GM19035 (cell line): ENCODE results near the gene BRWD1.

Source experiments
- ATAC-seq: cut with Tn5 transposase; IDR thresholded peaks from one replicate; pipeline ENCODE4 v1.9.1; 2021; ENCODE audit not compliant: unreplicated experiment

BRWD1 gene

DNA sequence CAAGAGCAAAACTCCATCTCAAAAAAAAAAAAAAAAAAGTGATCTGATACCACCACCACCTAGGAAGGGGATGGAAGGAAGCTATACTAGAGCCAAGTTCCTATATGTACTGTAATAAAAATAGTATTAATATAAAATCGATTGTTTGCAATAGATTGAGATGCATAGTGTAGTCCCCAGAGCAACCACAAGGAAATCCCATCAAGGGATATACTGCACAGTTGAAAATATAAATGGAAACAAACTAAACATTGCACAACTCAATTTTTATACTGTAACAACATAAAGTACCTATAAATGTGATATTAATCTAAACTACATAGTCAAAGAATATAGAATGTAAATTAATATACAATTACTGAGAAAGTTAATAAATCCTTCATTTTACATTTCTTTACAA, 109.3 kb downstream of the BRWD1 start:
- no peak for ATAC-seq

DNA sequence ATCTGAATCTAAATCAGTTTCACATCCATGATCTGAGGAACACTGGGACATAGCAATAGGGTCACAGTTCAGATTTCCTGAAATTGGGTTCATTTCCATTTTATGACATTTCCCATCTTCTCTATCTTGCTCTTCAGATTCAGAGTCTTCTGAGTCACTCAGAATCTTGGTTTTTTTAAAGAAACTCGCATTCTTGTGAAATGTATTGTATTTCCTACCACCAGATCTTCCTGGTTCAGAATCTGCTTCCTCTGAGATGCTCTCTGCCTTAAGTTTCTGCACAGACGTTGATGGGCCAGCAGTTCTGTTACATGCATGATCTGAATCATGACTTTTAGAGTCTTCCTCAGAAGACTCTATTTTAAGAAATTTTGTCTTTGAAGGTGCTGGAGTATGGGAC, 114.6 kb downstream of the BRWD1 start:
- ATAC-seq, result no peak

DNA sequence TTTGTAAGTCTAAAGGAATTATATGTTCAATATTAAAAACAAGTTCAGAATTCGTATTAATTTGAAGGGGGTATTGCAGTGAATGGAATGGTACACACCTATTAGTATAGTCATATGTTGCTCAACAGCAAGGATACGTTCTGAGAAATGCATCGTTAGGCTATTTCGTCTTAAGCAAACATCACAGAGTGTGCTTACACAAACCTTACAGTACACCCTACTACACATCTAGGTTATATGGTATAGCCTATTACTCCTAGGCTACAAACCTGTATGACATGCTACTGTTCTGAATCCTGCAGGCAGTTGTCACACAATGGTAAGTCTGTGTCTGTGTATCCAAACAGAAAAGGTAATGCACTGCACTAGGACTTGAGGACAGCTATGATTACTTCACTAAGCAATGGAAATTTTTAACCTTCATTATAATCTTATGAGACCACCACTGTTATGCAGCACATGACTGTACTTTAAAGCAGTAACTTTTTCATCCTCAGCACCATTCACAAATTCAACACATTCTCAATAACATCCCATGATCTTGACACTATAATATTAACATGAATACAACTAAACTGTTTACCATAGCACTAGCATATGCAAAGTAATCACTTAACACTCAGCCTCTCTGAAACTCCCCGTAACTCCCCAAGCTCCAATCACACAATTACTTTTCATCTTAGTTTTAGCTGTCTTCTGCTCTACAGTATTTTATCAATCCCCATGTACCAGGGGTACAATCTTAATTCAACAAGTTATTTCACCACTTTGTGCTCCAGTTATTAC, 115.8 kb downstream of the BRWD1 start:
- ATAC-seq, result no peak

DNA sequence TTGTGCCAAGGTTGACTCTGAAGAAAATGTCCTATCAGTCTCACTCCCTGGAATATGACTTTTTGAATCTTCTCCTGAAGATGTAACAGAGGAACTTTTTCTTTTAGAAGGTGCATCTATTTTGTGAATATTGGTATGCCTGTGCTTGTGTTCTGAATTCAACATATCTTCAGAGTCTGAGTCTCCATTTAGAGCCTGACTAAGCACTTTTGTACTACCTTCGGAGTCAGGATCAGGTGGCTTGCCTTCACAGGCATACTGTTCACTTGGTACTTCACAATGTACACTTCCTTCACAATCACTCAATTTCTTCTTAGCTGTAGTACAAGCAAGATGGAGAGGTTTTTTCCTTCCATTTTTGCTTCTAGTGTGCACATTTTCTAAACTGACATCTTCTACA, 116.6 kb downstream of the BRWD1 start:
- no peak for ATAC-seq

DNA sequence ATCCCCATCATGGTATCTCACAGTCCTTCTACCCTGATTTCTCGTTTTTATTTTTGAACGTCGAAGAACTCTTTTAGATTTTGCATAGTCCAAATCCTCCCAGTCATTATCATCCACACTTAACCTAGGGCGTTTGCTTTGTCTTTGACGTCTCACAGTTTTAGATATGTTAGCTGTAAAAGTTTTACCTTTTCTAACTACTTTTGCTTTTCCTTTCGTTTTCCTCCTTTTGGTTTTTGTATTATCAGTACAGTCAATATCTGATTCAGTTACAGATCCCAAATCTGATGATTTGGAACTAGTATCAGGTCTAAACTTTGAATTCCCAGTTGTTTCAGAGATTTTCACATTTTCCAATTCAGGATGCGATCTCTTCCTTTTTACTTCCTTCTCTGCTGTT, 117.1 kb downstream of the BRWD1 start:
- no peak for ATAC-seq

DNA sequence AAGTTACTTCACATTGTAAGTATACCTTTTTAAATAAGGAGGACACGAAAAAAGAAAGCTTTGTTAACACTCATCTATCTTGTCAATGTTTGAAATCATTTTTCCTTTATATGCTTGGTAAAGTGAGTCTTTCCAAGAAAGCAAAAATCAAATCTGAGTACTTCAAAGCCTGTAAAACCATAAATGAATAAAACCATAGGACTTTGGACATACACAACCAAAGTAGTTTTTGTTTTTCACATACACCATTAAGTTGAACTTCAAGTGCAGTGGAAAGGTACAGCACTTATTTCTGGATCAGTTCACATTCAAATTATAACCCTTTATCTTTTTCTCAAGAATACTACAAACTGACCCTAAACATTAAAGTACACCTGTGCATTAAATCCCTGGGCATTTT, 120.1 kb downstream of the BRWD1 start:
- no peak for ATAC-seq

DNA sequence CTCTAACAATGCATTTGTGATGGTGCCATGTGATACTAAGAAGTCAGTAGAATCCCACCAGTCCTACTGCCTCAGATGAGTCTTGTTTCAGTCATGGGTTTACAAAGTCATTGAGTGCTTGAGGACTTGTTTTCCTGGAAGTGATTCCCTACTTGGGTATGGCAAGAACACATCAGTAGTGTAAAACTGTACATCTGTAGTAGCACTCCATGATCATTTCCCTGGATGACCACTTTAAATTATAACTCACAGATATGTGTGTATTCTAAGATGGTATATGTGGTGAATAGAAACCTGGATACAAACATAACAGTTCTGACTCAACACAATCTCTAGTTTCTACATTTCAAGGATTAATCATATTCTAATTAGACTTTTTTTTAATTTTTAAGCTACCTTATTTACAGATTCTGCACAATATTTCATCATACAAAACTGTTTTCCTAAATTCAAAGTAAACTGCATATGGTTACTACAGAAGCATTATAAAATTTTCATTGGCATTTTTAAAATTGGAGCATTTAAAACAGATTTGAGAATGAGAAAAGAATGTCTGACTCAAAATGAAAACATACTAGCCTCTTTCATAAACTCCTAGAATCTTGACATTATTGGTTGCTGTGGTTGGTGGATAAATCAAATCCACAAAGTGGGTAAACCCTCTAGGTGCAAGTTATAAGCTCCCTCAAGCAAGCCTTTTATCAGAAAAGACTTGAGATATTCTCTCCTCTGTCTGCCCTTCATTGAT, 123.4 kb downstream of the BRWD1 start:
- no peak for ATAC-seq

DNA sequence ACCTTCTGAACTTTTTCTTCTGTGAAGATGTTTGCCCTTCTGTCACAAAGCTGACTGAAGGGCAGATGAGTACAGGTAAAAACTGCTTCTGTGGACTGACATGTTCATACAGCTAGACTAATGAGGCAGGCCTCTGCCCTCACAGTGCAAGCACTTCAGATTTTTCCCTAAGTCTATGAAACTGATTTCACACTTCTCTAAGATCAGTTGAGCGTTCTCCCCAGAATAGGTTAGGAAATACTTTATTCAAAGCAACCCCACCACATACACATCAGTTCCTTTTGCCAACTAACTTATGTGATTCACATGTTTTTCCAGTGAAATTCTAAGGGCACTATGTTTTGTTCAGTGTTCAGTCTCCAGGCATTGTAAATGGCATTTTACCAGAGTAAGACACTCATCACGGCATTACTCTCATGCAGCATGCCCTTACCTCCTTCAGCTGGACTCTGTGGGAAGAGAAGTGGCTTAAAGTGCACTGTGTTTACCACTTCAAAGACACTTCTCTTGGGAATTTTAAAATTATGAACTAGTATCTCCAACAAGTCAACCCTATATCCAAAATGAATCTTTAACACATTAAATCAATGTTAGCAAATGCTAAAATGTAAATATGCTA, 124.8 kb downstream of the BRWD1 start:
- no peak for ATAC-seq

DNA sequence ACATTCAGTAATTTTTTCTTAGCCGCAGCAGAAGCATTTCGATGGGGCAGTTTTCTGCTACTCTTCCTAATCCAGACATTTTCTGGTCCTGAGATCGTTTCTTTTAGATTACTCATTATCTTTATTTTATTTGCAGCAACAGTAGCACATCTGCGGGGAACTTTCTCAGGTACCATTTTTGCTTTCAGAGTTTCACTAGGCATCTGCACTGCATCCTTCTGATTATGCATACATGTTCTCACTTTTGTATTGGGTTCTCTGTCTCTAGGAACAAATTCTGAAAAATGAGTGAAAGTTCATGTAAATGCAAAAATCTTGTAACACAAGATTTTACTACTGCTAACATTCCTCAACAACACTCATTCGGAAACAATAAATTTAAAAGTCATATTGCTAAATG, 126.3 kb downstream of the BRWD1 start:
- ATAC-seq, result no peak

DNA sequence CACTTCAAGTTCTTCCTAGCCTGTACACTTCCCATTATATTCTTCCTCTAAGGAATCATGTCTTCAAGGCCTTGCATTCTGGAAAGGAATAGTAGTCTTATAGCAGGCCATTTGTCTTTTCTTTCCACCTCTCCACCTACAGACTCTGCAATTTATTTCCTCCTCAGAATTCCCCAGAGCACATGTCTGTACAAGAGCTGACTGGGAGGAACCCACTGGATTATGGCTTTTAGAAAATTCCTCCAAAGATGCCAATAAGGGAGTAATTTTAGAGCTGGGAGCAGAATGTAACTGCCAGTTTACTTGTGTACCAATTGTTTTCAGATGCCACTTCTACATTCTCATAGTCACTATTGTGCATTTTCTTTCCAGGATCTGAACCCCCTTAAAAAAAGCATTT, 126.8 kb downstream of the BRWD1 start:
- no peak for ATAC-seq

DNA sequence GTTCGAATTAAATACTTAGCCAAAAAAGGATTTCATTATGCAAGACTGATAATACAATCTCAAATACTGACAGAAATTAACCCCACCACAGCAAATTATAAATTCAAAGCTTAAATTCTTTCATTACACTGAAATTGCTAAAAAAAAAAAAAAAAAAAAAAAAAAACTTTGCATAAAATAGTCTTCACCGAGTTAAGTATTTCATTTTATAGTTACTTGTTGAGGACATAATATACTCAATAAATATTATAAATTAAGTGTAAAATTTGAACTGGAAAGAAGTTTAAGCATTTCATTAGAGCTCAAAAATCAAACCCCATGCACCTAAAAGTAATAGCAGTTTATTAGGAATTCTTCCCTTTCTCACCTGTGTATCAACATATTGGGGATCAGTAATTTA, 128.3 kb downstream of the BRWD1 start:
- ATAC-seq, result no peak

DNA sequence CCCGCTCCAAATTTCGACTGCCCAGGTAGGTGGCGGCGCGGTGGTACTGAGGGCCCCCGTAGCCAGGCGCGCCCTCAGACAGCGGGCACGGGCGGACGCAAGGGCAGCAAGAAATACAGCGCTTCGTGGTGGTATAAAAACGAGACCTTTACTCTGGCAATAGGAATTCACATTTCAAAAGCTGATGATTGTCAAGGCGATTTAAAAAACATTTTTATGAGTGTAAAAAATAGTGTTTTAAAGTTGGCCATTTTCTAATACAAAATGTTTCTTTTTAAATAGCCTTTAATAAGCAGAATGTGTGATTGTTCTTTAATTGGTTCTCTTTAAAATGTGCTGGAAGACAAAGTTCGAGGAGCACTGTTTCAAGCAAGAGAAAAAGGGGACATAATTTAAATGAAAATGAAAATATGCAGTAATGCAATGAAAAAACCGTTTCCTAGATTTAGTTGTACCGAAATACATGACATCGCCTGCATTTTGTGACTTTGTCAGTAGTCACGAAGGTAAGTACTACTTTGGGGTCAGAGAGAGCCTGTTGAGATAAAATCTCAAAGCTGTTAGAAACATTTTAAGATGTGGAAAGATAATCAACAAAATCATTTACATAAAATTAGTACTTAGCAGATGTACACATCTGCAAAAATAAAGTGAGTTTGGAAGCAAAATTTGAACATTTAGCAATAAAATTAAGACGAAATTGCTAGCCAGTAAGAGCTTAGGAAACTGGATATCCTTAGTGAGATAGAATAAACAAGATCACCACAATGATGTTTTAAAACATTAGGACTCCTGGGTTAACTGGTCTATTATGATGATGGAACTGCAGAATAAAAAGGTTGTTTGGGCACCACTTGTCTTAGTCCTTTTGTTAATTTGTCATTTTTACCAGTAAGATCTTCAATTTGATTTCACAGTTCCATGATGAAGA, 129.1 kb downstream of the BRWD1 start:
- ATAC-seq, result no peak

DNA sequence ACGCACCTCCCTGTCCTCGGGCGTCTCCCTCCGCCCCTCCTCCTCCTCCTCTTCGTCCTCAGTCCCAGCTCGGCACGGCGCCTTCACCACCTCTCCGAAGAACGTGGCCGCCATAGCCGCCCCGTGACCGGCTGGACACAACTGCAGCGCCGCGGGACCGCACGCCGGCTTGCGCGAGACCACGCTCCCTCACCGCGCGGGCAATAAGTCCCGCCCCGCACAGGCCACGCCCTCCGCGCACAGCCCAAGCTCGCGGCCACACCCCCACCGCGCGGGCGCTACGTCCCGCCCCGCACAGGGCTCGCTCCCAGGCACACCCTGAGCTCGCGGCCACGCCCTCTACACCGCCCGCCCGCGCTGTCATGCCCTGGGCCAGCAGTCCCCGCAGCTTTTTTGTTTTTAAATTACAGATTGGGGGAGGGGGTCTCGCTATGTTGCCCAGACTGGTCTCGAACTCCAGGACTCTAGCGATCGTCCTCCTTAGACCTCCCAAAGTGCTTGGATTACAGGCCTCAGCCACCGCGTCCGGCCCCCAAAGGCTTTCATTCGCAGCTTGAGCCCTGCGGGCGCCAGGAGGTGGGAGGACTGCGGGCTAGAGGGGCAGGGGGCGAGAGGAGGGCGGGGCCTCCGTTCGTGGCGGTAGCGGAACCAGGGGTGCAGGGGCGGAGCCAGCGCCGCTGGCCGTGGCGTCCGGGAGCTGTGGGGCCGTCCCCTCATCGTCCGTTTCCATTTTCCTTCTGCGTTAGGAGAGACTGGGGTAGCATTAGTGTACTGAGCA, 130.0 kb downstream of the BRWD1 start, which contains the start of gene PSMG1:
TSS of gene PSMG1 (minus strand) at position 180 of the 778 bp plus-strand sequence. CDS start at position 114, 66 bp downstream.
- peak; percentile 83 for ATAC-seq

DNA sequence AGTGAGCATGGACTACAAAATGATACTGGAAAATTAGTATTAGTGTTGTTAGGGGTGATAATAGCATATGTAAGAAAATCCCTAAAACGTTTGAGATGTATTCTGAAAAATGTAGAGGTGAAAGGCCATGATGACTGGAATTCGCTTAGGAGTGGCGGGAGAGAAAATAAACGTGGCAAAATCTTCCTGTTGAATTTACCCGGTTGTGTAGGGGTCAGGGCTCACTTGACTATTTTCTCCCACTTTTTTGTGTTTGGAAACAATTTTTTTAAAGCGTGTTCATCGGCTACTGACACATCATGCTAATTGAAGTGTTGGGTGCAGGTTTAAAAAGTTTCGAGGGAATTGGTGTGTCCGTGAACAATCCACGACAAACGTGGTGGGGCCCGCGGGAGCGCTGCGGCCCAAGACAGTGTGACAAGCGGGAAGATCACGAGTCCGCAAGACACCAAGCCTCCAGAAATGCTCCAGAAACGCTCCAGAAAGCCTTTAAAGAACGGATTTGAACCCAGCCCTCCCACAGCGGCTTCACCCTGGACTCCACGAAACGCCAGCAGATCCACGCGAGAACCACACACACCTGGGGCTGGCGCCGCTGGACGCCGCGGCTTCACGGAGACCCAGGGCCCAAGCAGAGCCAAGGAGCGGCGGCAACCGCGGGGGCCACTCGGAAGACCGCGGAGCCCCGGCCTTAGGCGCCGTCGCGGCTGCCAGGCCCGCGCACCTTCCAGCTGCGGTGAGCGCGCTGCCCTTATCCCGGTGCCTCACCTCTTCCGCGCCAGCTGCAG, 130.8 kb downstream of the BRWD1 start:
- peak; percentile 1 for ATAC-seq

DNA sequence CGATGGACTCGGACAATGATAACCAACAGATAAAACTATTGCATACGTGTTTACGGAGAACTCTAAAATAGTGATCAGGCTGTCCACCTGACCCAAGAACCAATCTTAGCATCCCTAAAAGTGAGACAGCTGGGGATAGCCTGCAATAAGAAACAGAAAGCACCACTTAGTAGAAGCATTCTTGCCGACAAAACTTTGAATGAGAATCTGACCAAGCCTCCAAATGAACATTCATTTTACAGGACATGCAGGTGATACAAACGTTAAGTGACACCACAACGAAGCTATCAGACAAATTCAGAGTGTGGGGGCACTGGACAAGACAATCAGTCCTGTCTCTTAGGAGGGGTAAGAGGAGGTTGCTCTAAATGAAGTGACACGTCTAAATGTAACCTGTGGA, 131.4 kb downstream of the BRWD1 start:
- no peak for ATAC-seq

DNA sequence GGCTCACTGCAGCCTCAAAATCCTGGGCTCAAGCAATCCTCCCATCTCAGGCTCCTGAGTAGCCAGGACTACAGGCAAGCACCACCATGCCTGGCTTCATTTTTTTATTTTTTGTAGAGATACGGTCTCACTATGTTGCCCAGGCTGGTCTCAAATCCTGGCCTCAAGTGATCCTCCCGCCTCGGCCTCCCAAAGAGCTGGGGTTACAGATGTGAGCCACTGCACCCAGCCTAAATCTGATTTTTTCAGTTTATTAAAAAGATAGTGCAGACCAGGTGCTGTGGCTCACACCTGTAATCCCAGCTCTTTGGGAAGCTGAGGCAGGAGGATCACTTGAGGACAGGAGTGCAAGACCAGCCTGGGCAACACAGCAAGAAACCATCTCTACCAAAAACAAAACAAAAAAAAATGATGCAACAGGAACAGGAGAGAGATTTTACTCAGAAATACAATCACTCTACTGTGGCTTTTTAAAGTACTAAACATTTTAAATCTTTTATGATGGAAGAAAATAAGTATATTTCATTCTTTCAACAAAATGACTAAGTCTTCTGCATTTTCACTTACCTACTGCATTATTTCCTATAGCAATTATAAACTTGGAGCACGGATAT, 132.1 kb downstream of the BRWD1 start:
- no peak for ATAC-seq

DNA sequence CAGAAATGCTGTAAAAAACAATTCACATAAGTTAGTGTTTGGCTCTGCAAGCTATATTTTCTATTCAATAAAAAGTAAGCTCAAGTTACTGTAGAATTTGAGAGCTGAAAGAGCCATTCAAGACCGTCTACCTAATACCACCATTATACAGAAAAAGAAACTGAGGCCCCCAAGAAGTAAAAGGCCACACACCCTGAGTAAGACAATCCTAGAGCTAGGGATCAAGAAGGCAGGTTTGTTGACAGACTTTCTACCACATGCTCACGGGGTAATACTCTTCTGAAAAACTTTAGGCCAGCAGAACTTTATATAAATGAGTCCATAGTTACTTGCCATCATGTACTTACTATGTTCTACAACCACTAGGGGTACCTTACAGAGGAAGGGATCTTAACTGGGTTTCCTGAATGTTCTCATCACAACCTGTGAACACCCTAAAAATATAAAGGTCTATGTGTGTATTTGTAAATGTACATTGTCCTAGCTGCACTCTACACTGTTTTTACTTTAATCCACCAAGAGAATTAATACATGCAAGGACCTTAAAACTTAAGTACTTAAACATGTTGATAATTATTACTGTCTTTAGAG, 132.9 kb downstream of the BRWD1 start:
- no peak for ATAC-seq

DNA sequence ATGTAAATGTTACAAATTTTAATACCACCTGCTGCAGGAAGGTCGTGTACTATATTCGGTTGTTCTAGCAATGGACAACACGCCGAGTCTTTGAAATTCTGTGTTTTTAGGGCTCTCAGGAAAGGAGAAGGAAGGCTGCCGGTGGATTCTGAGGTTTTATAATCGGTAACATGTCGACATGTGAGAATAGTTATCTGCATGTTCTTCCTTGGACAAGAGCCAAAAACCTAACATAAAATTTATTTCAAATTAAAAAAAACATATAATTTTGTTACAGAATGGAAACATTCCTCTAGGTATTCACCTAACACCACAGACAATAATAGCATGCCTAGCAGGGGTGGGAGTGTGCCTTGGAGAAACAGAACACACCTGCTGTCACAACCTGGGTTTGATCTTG, 135.0 kb downstream of the BRWD1 start:
- ATAC-seq, result no peak
